Activated CD4-positive, alpha-beta T cell treated with anti-CD3 and anti-CD28 coated beads for 4 hours (primary cell): Measurements from ENCODE around the gene SPINK6.

Experiments
- DNase-seq, 2 donors: peaks; one replicate each; pipeline ENCODE4 v3.0.0-alpha.2; 2020

SPINK6 gene

DNA sequence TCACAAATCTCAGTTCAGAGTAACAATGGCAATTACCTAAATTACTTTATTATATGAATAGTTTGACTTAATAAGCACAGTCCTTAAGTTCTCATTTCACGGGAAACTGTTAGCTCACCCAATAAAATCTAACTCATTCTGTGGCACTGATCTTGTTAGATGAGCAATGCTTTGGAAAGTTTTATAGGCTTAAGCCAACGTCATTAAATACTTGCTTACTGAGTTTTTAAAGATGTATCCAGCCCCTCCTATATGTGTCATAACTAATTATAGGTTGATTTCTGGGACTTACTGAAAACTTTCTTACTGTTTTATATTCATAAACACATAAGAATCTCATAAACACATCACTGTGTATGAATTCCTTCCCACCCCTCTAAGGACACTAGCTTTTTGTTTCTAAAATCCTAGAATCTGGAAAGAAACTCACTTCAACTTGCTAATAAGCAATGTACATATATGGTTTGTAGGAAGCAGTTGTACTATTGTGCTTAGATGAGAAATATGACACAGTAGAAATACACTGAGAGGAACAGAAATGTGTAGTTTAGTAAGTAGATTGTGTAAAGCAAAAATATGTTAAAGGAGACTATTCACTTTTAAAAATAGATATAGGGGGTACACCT lies 21.4 kb downstream of the SPINK6 start:
- DNase-seq = no peak

- no peak for DNase-seq
Measured at GRCh38 chr5:148228392-148228984, 25.6 kb downstream of the SPINK6 start.

- no peak for DNase-seq
Measured at GRCh38 chr5:148229840-148230239, 27.0 kb downstream of the SPINK6 start.

DNA sequence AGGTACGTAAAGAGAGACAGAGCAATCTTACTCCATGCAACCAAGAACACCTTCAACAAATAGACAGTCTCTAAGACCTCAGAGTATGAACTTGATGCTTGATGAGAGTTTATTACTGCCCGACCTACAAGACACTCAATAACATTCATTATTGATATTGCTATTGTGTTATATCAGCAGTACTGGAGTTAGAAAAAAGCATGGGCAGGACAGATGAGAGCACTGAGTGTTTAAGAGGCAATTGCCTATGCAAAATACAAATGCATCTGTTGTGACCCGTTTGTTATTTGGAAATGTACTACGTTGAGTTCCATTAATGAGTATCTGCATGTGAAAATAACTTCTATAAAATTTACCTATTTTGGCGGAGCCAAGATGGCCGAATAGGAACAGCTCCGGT lies 27.4 kb downstream of the SPINK6 start:
- no peak for DNase-seq

- no peak for DNase-seq
Measured at GRCh38 chr5:148237785-148238417, 35.1 kb downstream of the SPINK6 start.

- DNase-seq = no peak
Measured at GRCh38 chr5:148238418-148238794, 35.6 kb downstream of the SPINK6 start, which contains the start of gene MARCOL. Gene MARCOL (plus strand): TSS chr5:148238525. CDS start chr5:148238598, 73 bp downstream.

DNA sequence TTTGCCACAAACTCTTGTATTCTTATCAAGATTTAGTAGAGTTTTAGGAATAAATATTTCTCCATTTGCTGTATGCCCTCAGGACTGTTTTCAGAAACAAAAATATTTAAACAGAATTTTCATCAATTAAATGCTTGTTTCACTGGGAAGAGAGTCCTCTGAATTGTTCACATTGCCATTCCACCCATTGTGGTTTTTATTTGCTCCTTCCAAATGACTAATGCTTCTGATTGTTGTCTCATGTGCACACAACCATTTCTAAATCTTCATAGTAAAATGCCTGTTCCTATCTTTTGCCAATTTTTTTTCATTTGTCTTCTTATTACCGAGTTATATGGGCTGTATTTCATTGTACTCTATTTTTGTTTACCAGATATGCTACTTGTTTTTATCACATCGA lies 46.1 kb downstream of the SPINK6 start:
- no peak for DNase-seq

DNA sequence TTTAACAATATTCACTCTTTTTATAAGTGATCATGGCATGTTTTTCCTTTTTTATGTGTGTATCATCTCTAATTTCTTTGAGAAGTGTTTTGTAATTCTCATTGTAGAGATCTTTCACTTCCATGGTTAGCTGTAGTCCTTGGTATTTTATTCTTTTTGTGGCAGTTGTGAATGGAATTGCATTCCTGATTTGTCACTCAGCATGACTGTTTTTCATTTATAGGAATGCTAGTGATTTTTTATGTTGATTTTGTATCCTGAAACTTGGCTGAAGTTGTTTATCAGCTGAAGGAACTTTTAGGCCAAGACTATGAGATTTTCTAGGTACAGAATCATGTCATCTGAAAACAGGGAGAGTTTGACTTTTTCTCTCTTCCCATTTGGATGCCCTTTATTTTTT lies 52.6 kb downstream of the SPINK6 start:
- DNase-seq = no peak

DNA sequence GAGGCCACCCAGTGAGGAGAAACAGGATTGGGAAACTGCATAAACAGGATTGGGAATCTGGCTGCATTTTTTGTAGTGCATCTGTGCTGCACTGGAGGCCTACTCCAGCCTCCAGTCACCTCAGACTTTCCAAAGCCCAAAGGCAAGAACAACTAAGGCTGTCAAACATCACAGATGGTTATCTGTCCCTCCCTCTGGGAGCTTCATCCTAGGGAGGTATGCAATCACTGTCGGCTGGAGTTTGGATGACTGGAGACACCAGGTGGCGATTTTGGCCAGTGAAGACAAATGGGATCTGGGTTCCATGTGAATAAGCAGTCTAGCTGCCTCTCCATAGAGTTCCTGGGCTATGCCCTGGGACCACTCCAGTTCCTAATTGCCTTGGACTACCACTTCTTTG lies 56.4 kb downstream of the SPINK6 start:
- DNase-seq = no peak

GRCh38 chr5:148261221-148261620 lies 58.4 kb downstream of the SPINK6 start:
- no peak for DNase-seq
